PFSK-1 (cell line): ENCODE data around the gene ALS2.

Source experiments
- POLR2AphosphoS5 ChIP-seq: IDR thresholded peaks from 2 replicates; pipeline ENCODE4 v1.6.1; 2012; ENCODE audit warnings: low read depth, mild to moderate bottlenecking, control low read depth, low read length, moderate library complexity
- TF ChIP-seq, protein P1 (sequence below), 2 experiments: IDR thresholded peaks; 2 replicates each; pipeline versions ENCODE4 v1.6.1 to v1.8.0; 2011 to 2012; ENCODE audit warnings: low read depth in 2 of 2, low read length in 2 of 2, control low read depth in 1 of 2, inconsistent platforms in 1 of 2, mild to moderate bottlenecking in 1 of 2, moderate library complexity in 1 of 2; ENCODE audit not compliant: insufficient read depth in 1 of 2

DNA sequence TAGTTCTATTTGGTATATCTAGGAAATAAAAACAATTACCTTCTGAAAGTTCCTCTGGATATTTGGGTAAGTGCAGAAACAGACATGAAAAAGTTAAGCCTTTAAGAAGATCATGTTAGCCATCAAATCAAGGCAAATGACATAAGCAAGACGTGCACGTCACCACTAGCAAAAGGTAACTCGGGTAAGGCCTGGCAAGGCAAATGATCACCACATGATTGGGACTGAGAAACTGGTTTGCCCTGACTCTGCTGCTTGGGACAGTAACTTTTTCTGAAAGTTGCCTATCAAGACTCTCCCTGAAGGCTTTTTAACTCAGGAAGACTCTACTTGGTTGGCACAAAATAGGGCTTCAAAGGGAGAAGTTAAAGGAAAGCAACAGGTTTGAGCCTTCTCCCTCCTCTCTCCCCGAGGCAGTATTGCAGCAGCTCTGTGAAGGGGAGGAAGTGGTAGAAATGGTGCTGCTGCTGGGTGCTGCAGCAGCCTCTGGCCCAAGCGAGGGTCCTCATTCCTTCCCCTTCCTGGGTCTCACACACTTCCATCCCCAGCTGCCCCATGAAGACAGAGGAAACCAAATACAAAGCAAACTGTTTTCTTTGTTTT, 120.3 kb downstream of the ALS2 start:
- no peak for TF ChIP-seq POLR2AphosphoS5
- TF ChIP-seq, protein P1, sequence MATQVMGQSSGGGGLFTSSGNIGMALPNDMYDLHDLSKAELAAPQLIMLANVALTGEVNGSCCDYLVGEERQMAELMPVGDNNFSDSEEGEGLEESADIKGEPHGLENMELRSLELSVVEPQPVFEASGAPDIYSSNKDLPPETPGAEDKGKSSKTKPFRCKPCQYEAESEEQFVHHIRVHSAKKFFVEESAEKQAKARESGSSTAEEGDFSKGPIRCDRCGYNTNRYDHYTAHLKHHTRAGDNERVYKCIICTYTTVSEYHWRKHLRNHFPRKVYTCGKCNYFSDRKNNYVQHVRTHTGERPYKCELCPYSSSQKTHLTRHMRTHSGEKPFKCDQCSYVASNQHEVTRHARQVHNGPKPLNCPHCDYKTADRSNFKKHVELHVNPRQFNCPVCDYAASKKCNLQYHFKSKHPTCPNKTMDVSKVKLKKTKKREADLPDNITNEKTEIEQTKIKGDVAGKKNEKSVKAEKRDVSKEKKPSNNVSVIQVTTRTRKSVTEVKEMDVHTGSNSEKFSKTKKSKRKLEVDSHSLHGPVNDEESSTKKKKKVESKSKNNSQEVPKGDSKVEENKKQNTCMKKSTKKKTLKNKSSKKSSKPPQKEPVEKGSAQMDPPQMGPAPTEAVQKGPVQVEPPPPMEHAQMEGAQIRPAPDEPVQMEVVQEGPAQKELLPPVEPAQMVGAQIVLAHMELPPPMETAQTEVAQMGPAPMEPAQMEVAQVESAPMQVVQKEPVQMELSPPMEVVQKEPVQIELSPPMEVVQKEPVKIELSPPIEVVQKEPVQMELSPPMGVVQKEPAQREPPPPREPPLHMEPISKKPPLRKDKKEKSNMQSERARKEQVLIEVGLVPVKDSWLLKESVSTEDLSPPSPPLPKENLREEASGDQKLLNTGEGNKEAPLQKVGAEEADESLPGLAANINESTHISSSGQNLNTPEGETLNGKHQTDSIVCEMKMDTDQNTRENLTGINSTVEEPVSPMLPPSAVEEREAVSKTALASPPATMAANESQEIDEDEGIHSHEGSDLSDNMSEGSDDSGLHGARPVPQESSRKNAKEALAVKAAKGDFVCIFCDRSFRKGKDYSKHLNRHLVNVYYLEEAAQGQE (IDR thresholded peaks at IDR 0.05; ENCODE audit: insufficient read depth in 1 of 2, low read depth in 2 of 2, low read length in 2 of 2) = no peak
